ENCODE results near the gene RNGTT.
"Not testable (repeated sequence)": the region's sequence is repeated elsewhere in the genome, so short reads cannot be mapped to it uniquely, and the experiment has no call there.

The RNGTT gene

DNA sequence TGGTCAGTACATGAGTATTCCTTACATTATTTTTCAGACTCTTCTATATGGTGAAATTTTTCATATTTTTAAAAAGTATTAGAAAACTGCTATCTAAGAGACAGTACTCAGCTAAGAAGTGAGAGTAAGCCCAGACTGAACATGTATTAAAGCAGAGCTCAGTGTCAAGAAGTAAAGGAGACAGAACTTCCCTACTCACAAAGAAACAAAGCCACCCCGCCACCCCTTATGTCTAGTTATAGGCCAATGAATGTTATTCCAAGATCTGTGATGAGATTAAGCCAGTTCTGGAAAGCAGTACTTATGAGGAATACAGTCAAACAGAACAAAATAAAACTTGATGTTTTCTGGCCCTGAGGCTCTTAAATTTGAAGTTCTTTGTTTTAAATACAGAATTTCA, 114.5 kb downstream of the RNGTT start:
- H3K36me3 Mint-ChIP-seq = peaks cover 4 to 12% of the 10 kb centered on the region in 2 donors
- H3K4me3 Mint-ChIP-seq = no peak overlapping the region
- no peak for DNase-seq
- ATAC-seq (replicated peaks) = no peak
- no peak overlapping the region for H3K27ac Mint-ChIP-seq
- no peaks in the 10 kb centered on the region for H3K9me3 Mint-ChIP-seq
- H3K27me3 Mint-ChIP-seq = no peaks in the 10 kb centered on the region
- no peaks in the 10 kb centered on the region for H3K4me1 Mint-ChIP-seq

DNA sequence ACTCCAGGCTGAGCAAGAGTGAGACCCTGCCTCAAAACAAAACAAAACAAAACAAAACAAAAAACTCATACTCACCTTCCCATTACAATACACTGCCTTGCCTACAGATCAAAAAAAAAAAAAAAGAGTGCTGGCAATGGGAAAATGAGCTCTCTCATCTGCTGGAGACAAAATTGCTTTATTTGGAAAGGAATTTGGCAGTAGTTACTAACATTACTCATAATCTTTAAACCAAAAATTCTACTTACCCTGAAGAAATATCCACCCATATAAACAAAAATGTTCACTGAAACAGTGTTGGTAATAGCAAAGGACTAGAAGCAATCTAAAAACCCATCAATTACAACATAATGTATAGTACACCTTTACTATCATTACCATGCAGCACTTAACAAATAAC, 120.4 kb downstream of the RNGTT start:
- peaks cover 26 to 46% of the 10 kb centered on the region in 2 donors for H3K36me3 Mint-ChIP-seq
- no peak overlapping the region for H3K4me3 Mint-ChIP-seq
- no peaks in the 10 kb centered on the region for H3K27me3 Mint-ChIP-seq
- no peak overlapping the region for H3K27ac Mint-ChIP-seq
- no peak for DNase-seq
- H3K4me1 Mint-ChIP-seq = peaks cover 2 to 13% of the 10 kb centered on the region in 2 donors
- no peak for ATAC-seq (replicated peaks)
- H3K9me3 Mint-ChIP-seq = no peaks in the 10 kb centered on the region

DNA sequence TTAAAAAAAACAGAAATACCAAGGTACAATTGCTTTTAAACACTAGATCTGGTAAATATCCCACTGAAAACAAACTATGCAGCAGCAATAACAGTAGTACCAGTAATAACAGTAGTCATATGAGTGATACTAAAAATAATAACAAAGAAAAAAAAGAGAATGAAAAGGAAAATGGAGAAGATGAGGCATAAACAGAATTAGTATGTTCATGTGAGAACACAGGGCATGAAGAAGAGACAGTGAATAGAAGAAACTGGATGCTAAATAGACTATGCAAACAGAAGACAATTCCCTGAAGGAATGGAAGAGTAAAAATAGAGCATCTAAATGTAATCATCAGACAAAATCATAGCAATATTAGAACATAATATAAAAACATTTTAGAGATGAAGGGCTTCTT, 121.1 kb downstream of the RNGTT start:
- ATAC-seq (replicated peaks) = no peak
- Mint-ChIP-seq H3K4me1 (peaks cover 2 to 13% of the 10 kb centered on the region in 2 donors), H3K27ac (no peak overlapping the region)

DNA sequence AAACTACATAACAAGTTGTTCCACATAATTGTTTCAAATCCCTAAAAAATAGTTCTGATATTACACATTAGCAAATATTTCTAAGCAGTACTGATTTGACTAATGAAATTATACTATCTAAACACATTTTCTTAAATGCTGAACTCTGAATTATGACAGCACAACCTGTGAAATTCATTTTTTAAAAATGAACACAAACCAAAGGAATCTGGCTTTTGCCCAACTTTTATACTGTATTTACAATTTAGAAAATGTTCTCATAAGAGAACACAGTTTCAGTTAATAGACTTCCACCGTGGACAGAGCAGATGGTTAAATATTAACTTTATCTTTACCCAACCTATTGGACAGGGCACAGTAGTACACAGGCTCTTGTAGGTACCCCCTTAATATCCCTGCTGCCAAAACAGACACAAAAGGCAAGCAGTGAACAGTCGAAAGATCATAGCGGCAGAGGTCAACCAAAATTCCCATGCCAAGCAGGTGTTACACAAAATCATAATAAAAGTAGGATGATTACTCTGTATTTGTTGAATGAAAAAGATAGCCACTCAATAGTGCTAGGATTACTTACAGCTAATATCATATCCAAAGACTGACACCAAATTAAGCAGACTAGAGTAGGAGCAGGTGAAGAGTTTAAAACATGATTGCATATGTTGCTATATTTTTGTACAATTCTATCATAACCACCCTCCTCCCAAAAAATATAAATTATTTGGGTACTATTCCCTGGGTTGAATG, 122.5 kb downstream of the RNGTT start:
- peaks cover 35 to 56% of the 10 kb centered on the region in 2 donors for H3K36me3 Mint-ChIP-seq

More for the DNA sequence above, 121.1 kb downstream of the RNGTT start:
- DNase-seq = no peak
- Mint-ChIP-seq H3K36me3 (peaks cover 26 to 49% of the 10 kb centered on the region in 2 donors), H3K27me3 (no peaks in the 10 kb centered on the region), H3K9me3 (no peaks in the 10 kb centered on the region), H3K4me3 (no peak overlapping the region)

DNA sequence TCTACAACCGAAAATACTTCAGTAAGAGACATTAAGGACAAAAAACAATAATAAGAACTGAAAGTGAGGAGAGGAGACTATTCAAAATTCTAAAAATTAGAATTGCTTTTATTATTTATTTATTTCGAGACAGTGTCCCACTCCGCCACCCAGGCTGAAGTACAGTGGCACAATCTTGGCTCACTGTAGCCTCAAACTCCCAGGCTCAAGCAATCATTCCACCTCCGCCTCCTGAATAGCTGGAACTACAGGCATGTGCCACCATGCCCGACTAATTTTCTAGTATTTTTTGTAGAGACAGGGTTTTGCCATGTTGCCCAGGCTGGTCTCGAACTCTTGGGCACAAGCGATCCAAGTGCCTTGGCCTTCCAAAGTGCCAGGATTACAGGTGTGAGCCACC, 123.1 kb downstream of the RNGTT start:
- Mint-ChIP-seq H3K9me3 (peaks cover 0 to 5% of the 10 kb centered on the region in 2 donors), H3K27ac (no peak overlapping the region), H3K4me1 (peaks cover 2 to 13% of the 10 kb centered on the region in 2 donors), H3K4me3 (no peak overlapping the region), H3K36me3 (peaks cover 35 to 57% of the 10 kb centered on the region in 2 donors), H3K27me3 (no peaks in the 10 kb centered on the region)
- no peak for ATAC-seq (replicated peaks)
- DNase-seq = no peak

More for the DNA sequence above, 122.5 kb downstream of the RNGTT start:
- H3K27ac Mint-ChIP-seq = no peak overlapping the region
- no peak overlapping the region for H3K4me3 Mint-ChIP-seq
- ATAC-seq (replicated peaks) (no peak), DNase-seq (no peak)
- H3K27me3 Mint-ChIP-seq = no peaks in the 10 kb centered on the region
- peaks cover 2 to 13% of the 10 kb centered on the region in 2 donors for H3K4me1 Mint-ChIP-seq
- peaks cover 0 to 4% of the 10 kb centered on the region in 2 donors for H3K9me3 Mint-ChIP-seq

DNA sequence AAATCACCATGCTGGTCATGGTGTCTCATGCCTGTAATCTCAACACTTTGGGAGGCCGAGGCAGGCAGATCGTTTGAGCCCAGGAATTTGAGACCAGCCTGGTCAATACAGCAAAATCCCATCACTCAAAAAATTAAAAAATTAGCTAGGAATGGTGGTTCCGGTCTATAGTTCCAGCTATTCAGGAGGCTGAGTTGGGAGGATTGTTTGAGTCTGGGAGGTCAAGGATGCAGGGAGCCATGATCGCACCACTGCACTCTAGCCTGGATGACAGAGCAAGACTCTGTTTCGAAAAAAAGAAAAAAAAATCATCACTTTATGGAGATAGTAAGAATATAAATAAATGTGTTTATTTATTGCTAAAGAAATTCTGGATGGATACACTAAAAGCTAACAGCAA, 124.1 kb downstream of the RNGTT start:
- DNase-seq = no peak
- no peak for ATAC-seq (replicated peaks)
- Mint-ChIP-seq H3K27ac (no peak overlapping the region), H3K9me3 (peaks cover 3 to 9% of the 10 kb centered on the region in 2 donors), H3K36me3 (peaks cover 39 to 62% of the 10 kb centered on the region in 2 donors), H3K4me1 (peaks cover 2 to 13% of the 10 kb centered on the region in 2 donors), H3K4me3 (no peak overlapping the region), H3K27me3 (no peaks in the 10 kb centered on the region)

DNA sequence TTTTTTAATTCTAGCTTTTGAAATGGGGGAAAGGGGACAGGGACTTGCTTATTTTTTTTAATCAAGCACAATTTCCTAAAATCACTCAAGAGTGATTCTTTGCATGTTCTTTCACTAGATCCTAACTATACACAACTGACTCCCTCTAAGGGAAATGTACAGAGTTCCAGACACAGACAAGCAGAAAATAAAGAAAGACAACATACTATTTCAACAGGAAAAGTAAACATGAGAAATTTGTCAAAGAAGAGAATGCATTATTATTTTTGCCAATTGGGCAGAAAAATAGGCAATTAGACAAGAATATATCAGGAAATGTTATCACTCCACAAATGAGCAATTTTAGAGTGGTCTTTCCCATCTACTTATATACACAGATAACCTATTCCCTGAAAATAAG, 128.2 kb downstream of the RNGTT start:
- Mint-ChIP-seq H3K27me3 (no peaks in the 10 kb centered on the region), H3K36me3 (peaks cover 64 to 76% of the 10 kb centered on the region in 2 donors), H3K4me3 (no peak overlapping the region), H3K4me1 (no peaks in the 10 kb centered on the region), H3K9me3 (peaks cover 20 to 24% of the 10 kb centered on the region in 2 donors), H3K27ac (no peak overlapping the region)
- DNase-seq (no peak), ATAC-seq (replicated peaks) (no peak)

DNA sequence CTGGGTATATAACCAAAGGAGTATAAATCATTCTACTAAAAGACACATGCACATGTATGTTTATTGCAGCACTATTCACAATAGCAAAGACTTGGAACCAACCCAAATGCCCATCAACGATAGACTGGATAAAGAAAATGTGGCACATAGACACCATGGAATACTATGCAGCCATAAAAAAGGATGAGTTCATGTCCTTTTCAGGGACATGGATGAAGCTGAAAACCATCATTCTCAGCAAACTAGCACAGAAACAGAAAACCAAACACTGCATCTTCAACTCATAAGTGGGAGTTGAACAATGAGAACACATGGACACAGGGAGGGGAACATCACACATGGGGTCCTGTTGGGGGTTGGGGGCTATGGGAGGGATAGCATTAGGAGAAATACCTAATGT, 130.3 kb downstream of the RNGTT start:
- not testable (repeated sequence) for H3K4me1 Mint-ChIP-seq; H3K27ac Mint-ChIP-seq; DNase-seq; ATAC-seq (replicated peaks); H3K27me3 Mint-ChIP-seq; H3K4me3 Mint-ChIP-seq
- Mint-ChIP-seq H3K9me3 (peaks cover 31 to 35% of the 10 kb centered on the region in 2 donors), H3K36me3 (peaks cover 73 to 84% of the 10 kb centered on the region in 2 donors)

DNA sequence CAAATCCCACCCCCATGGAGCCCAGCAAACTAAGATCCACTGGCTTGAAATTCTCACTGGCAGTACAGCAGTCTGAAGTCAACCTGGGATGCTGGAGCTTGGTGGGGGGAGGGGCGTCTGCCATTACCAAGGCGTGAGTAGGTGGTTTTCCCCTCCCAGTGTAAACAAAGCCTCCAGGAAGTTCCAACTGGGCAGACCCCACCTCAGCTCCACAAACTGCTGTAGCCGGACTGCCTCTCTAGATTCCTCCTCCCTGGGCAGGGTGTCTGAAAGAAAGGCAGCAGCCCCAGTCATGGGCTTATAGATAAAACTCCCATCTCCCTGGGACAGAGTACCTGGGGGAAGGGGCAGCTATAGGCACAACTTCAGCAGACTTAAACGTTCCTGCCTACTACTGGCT, 135.8 kb downstream of the RNGTT start:
- H3K27me3 Mint-ChIP-seq; H3K4me3 Mint-ChIP-seq; ATAC-seq (replicated peaks); DNase-seq: not testable (repeated sequence)
- Mint-ChIP-seq H3K27ac (peak overlapping the region; percentile 9), H3K4me1 (peaks cover 3 to 11% of the 10 kb centered on the region in 2 donors), H3K9me3 (peaks cover 22 to 23% of the 10 kb centered on the region in 2 donors), H3K36me3 (peaks cover 58 to 65% of the 10 kb centered on the region in 2 donors)

DNA sequence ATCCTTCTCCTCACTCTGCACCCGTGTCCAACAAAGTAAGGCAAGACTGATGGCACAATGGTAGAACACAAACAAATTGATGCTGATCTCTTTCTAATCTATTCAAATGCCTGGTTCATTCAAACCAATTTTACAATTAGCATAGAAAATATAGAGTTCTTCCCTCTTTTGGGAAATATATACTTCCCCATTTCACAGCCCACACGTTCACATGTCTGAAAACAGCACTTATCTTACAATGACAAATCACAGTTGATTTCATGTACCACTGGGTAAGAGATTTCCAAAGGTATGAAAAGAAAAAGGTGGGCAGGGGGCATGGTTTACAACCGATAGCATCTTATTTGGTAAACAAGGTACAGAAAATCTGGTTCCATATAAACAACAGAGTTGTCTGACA, 137.6 kb downstream of the RNGTT start:
- ATAC-seq (replicated peaks) (no peak), DNase-seq (no peak)
- no peak overlapping the region for H3K4me3 Mint-ChIP-seq
- peaks cover 11 to 18% of the 10 kb centered on the region in 2 donors for H3K9me3 Mint-ChIP-seq
- H3K4me1 Mint-ChIP-seq = peaks cover 3 to 14% of the 10 kb centered on the region in 2 donors
- no peak overlapping the region for H3K27ac Mint-ChIP-seq
- H3K36me3 Mint-ChIP-seq = peaks cover 42 to 55% of the 10 kb centered on the region in 2 donors
- no peaks in the 10 kb centered on the region for H3K27me3 Mint-ChIP-seq

DNA sequence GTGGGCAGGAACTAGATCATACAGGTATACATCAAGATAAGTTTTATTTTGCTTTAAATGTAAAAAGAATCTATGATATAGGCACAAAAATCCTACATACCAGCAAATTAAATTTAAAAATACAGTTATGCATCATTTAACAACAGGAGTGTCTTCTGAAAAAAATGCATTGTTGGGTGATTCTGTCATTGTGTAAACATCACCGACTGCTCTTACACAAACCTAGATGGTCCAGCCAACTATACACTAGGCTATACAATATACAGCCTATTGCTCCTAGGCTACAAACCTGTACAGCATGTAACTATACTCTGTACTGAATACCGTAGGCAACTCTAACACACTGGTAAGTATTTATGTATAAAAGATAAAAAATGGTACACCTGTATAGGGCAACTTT, 139.4 kb downstream of the RNGTT start:
- Mint-ChIP-seq H3K27ac (no peak overlapping the region), H3K27me3 (no peaks in the 10 kb centered on the region), H3K36me3 (peaks cover 25 to 39% of the 10 kb centered on the region in 2 donors), H3K4me3 (no peak overlapping the region), H3K4me1 (peaks cover 4 to 22% of the 10 kb centered on the region in 2 donors), H3K9me3 (peaks cover 2 to 6% of the 10 kb centered on the region in 2 donors)
- ATAC-seq (replicated peaks) (no peak), DNase-seq (no peak)

DNA sequence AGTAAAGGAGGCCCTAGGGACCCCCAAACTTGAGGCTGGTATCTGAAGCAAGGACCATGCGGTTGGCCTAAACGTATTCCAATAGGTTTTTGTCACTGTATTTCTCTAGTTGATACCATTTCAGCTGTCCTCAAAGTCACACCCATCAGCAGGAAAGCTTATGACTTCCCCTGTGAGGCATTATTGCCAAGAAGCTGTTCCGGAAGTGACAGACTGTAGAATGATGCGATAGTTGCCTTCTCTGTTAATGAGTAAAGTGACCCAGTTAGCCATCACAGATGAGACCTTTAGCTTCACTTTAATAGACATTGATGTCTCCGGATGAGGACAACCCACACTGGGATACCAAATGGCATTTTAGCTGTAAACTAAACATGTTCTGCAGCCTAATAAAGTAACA, 147.9 kb downstream of the RNGTT start:
- ATAC-seq (replicated peaks) = no peak
- H3K9me3 Mint-ChIP-seq = no peaks in the 10 kb centered on the region

DNA sequence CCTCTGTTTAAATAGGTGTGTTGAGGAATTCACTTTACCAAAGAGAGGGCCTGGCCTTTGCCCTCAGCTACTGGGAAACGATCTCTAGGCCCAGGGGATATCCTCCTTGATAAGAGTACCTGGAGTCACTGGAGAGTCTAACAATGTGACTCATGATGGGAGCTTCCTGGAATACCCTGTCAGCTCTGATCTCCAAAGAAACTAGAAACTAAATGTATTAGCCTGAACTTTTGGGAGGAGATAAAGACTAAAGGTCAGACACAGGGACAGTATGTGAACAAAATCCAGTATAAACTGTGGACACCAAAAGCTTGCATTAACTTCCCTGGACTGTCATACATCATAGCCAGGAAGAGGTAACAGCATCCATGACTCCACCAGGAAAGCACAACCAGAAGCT, 148.5 kb downstream of the RNGTT start:
- Mint-ChIP-seq H3K27ac (no peak overlapping the region), H3K36me3 (peaks cover 5 to 8% of the 10 kb centered on the region in 2 donors)
- ATAC-seq (replicated peaks) = no peak

More for the DNA sequence above, 147.9 kb downstream of the RNGTT start:
- Mint-ChIP-seq H3K4me1 (peaks cover 8 to 25% of the 10 kb centered on the region in 2 donors), H3K4me3 (no peak overlapping the region), H3K27me3 (no peaks in the 10 kb centered on the region), H3K36me3 (peaks cover 5 to 10% of the 10 kb centered on the region in 2 donors), H3K27ac (no peak overlapping the region)
- no peak for DNase-seq

DNA sequence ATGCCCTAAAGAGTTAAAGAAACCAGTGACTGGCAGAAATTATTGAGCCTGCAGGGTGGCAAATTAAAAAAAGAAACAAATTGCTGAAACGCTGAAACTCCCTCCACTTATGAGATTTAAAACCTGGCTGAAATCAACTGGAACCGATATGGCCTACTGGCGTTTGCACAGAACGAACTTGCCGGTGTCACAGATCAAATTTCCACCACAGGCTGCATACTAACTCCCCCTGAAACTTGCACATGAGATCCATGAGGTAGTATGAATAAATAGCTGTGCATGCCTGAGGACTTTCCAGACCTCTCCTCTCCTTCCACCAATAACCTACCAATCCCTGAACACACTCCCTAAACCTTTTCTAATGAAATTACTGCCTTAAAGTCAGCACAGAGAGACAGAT, 150.4 kb downstream of the RNGTT start:
- ATAC-seq (replicated peaks) (no peak), DNase-seq (no peak)
- H3K4me1 Mint-ChIP-seq = peaks cover 6 to 18% of the 10 kb centered on the region in 2 donors
- H3K27me3 Mint-ChIP-seq = no peaks in the 10 kb centered on the region
- H3K9me3 Mint-ChIP-seq = peaks cover 0 to 4% of the 10 kb centered on the region in 2 donors
- no peak overlapping the region for H3K4me3 Mint-ChIP-seq
- no peak overlapping the region for H3K27ac Mint-ChIP-seq
- H3K36me3 Mint-ChIP-seq = peaks cover 12 to 13% of the 10 kb centered on the region in 2 donors

More for the DNA sequence above, 148.5 kb downstream of the RNGTT start:
- H3K4me3 Mint-ChIP-seq = no peak overlapping the region
- H3K27me3 Mint-ChIP-seq = no peaks in the 10 kb centered on the region
- DNase-seq = no peak
- no peaks in the 10 kb centered on the region for H3K9me3 Mint-ChIP-seq
- H3K4me1 Mint-ChIP-seq = peaks cover 8 to 25% of the 10 kb centered on the region in 2 donors

DNA sequence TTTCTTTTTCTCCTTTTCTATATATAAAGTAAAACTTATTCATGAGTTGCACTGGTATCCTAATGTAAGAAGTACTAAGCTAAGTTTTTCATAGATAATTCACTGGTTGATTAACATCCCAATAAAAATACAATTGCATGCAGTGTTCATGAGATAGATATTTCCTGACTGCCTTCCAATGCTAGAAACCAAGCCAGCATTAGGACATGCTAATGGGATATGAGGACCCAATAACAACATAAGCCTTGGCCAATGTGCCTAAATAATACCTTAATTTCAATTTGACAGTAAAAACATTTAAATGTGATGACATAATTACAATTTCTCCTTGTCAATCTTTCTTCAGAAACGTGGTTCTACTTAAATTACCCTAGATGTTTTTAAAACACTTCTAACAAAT, 152.7 kb downstream of the RNGTT start:
- Mint-ChIP-seq H3K36me3 (peaks cover 27% of the 10 kb centered on the region in 2 donors), H3K27me3 (no peaks in the 10 kb centered on the region), H3K9me3 (peaks cover 11 to 14% of the 10 kb centered on the region in 2 donors), H3K4me3 (no peak overlapping the region), H3K4me1 (peaks cover 1 to 12% of the 10 kb centered on the region in 2 donors), H3K27ac (no peak overlapping the region)
- ATAC-seq (replicated peaks) (no peak), DNase-seq (no peak)
